Measurements from ENCODE around the gene CDHR5. TPM values are rescaled to one million over a fixed set of nuclear protein-coding genes. Genes with fewer than 3 reads are reported as not detected.

The CDHR5 gene
- total and polyA plus RNA-seq, 2 experiments from 2014 or later, result 114 to 166 TPM

DNA sequence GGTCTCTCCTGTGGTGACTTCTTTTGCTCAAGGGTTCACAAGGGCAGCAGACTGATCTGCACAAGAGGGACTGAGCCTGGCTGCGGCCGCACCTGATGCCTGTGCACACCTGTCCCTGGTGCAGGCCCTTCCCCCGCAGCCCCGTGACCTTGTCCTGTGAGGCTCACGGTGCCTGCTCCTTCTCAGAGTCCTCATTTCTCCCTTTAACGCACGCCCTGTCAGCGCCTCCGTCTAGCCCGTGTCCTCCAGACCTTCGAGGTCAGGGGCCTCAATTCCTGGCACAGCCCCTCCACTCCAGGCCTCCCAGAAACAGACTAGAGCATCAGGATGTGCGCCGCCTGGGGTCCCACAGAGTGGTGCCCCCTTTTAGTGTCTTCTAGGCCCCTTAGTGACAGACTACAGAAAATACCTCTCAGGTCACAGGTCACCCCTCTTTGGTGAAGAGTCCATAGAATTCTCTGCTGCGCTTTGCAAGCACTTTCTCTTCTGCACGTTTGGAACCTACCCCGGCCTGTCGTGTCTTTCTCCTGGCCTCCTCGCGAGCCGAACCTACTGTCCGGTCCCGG is 11.3 kb upstream of the CDHR5 start:
- peak; percentile 13 for DNase-seq (ENCODE audit: low spot score)
- H3K27ac ChIP-seq, result no peak overlapping the region
- H3K4me1 ChIP-seq (ENCODE audit: insufficient read depth), result peaks cover 22% of the 10 kb centered on the region
- no peaks in the 10 kb centered on the region for H3K36me3 ChIP-seq (replicated peaks; ENCODE audit: insufficient read depth, low read depth)
- no peak overlapping the region for H3K4me2 ChIP-seq
- no peaks in the 10 kb centered on the region for H3K79me2 ChIP-seq
- peaks cover 40% of the 10 kb centered on the region for H4K20me1 ChIP-seq (ENCODE audit: insufficient read depth, poor library complexity, severe bottlenecking)
- 69% methylated on average over 22 of the region's 22 CpGs for WGBS (ENCODE audit: low lambda C conversion rate, missing lambda C conversion rate)
- H3K4me3 ChIP-seq, result no peak overlapping the region
- peaks cover 40% of the 10 kb centered on the region for H3K27me3 ChIP-seq
- H2AFZ ChIP-seq, result no peak overlapping the region
- H3K9me3 ChIP-seq (ENCODE audit: low read depth), result no peaks in the 10 kb centered on the region
- no peak for TF ChIP-seq EZH2phosphoT487 (IDR thresholded peaks at IDR 0.05; ENCODE audit: low read depth, severe bottlenecking, unreplicated experiment)
- TF ChIP-seq EZH2 (IDR thresholded peaks at IDR 0.05; ENCODE audit: borderline replicate concordance), result no peak
- TF ChIP-seq, protein P1, sequence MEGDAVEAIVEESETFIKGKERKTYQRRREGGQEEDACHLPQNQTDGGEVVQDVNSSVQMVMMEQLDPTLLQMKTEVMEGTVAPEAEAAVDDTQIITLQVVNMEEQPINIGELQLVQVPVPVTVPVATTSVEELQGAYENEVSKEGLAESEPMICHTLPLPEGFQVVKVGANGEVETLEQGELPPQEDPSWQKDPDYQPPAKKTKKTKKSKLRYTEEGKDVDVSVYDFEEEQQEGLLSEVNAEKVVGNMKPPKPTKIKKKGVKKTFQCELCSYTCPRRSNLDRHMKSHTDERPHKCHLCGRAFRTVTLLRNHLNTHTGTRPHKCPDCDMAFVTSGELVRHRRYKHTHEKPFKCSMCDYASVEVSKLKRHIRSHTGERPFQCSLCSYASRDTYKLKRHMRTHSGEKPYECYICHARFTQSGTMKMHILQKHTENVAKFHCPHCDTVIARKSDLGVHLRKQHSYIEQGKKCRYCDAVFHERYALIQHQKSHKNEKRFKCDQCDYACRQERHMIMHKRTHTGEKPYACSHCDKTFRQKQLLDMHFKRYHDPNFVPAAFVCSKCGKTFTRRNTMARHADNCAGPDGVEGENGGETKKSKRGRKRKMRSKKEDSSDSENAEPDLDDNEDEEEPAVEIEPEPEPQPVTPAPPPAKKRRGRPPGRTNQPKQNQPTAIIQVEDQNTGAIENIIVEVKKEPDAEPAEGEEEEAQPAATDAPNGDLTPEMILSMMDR (IDR thresholded peaks at IDR 0.05; ENCODE audit: poor library complexity), result no peak
- H3K9me2 ChIP-seq (replicated peaks; ENCODE audit: insufficient read depth), result no peaks in the 10 kb centered on the region

DNA sequence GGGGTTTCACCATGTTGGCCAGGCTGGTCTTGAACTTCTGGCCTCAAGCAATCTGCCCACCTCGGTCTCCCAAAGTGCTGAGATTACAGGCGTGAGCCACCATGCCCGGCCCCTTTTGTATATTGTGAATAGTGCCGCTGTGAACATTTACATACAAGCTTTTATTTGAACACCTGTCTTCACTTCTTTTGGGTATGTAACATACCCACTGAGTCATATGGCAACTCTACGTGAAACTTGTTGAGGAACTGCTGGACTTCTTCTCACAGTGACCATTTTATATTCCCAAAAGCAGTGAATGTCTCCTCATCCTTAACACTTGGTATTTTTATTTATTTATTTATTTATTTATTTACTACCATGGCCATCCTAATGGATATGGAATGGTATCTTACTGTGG is 6.1 kb upstream of the CDHR5 start:
- no peaks in the 10 kb centered on the region for H3K9me3 ChIP-seq (ENCODE audit: low read depth)
- no peak overlapping the region for H3K4me3 ChIP-seq
- no peak overlapping the region for H3K4me2 ChIP-seq
- WGBS (ENCODE audit: low lambda C conversion rate, missing lambda C conversion rate), result 96% methylated on average over 5 of the region's 5 CpGs
- peaks cover 9% of the 10 kb centered on the region for H3K4me1 ChIP-seq (ENCODE audit: insufficient read depth)
- H3K27ac ChIP-seq, result no peak overlapping the region
- H3K9me2 ChIP-seq (replicated peaks; ENCODE audit: insufficient read depth), result no peaks in the 10 kb centered on the region
- H3K36me3 ChIP-seq (replicated peaks; ENCODE audit: insufficient read depth, low read depth), result no peaks in the 10 kb centered on the region
- H3K27me3 ChIP-seq, result no peaks in the 10 kb centered on the region
- peaks cover 4% of the 10 kb centered on the region for H4K20me1 ChIP-seq (ENCODE audit: insufficient read depth, poor library complexity, severe bottlenecking)
- TF ChIP-seq EZH2phosphoT487 (IDR thresholded peaks at IDR 0.05; ENCODE audit: low read depth, severe bottlenecking, unreplicated experiment) (no peak), EZH2 (IDR thresholded peaks at IDR 0.05; ENCODE audit: borderline replicate concordance) (no peak)
- TF ChIP-seq, protein P1 (IDR thresholded peaks at IDR 0.05; ENCODE audit: poor library complexity), result no peak
- no peak overlapping the region for H2AFZ ChIP-seq
- no peaks in the 10 kb centered on the region for H3K79me2 ChIP-seq
- no peak for DNase-seq (ENCODE audit: low spot score)

DNA sequence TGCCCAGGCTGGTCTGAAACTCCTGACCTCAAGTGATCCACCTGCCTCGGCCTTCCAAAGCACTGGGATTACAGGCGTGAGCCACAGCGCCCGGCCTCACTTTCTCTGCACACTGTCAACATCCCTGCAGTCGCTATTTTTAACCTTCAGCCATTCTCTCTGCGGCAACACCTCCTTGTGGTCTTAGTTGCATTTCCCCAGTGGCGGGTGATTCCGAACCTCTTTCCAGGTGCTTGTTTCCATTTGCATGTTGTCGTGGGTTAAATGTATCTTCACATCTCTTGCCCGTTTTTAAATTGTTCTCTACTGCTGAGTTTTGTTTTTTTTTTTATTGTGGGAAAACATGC is 4.5 kb upstream of the CDHR5 start:
- no peaks in the 10 kb centered on the region for H4K20me1 ChIP-seq (ENCODE audit: insufficient read depth, poor library complexity, severe bottlenecking)
- WGBS (ENCODE audit: low lambda C conversion rate, missing lambda C conversion rate), result 40% methylated on average over 10 of the region's 10 CpGs

More for the DNA sequence above, 4.5 kb upstream of the CDHR5 start:
- Histone ChIP-seq H3K27ac (no peak overlapping the region), H3K4me1 (ENCODE audit: insufficient read depth) (peaks cover 14% of the 10 kb centered on the region), H3K4me2 (no peak overlapping the region), H3K9me2 (replicated peaks; ENCODE audit: insufficient read depth) (no peaks in the 10 kb centered on the region), H3K4me3 (no peak overlapping the region), H3K79me2 (no peaks in the 10 kb centered on the region), H3K36me3 (replicated peaks; ENCODE audit: insufficient read depth, low read depth) (no peaks in the 10 kb centered on the region), H2AFZ (no peak overlapping the region), H3K9me3 (ENCODE audit: low read depth) (no peaks in the 10 kb centered on the region), H3K27me3 (no peaks in the 10 kb centered on the region)
- TF ChIP-seq EZH2phosphoT487 (IDR thresholded peaks at IDR 0.05; ENCODE audit: low read depth, severe bottlenecking, unreplicated experiment), result no peak
- TF ChIP-seq, protein P1 (IDR thresholded peaks at IDR 0.05; ENCODE audit: poor library complexity), result peak; percentile 17
- DNase-seq (ENCODE audit: low spot score), result peak; percentile 61
